H1 (cell line): Measurements from ENCODE around the gene PSMC1. TPM values are rescaled to one million over a fixed set of nuclear protein-coding genes. Genes with fewer than 3 reads are reported as not detected.

Source experiments
- CTCF ChIA-PET: fragments of 300-600 bp; sonication (Branson Sonifier 250); formaldehyde crosslinking; loops from one replicate; lab custom pipeline; 2021; ENCODE audit not compliant: partially characterized antibody; lab: Charles Lee
- POLR2A ChIA-PET: fragments of 300-600 bp; sonication (Branson Sonifier 250); formaldehyde crosslinking; loops from one replicate; lab custom pipeline; 2021; ENCODE audit warnings: inconsistent platforms; ENCODE audit not compliant: partially characterized antibody; lab: Charles Lee
- DNase-seq, 2 experiments: peaks; one replicate each; pipeline versions ENCODE4 v3.0.0 to v3.0.0-alpha.2; 2010 to 2022; ENCODE audit warnings: low spot score in 2 of 2, low read depth in 1 of 2, mixed read lengths in 1 of 2
- FAIRE-seq: peaks from 2 replicates; lab custom pipeline; 2011; peaks lifted over from hg19 to GRCh38; lab: Jason Lieb, UNC
- H2AFZ ChIP-seq: 2 replicates; pipeline ENCODE4 v1.8.1; 2012; ENCODE audit warnings: low read length, inconsistent platforms
- H2AK5ac ChIP-seq: 2 replicates; pipeline ENCODE4 v1.6.1; 2013; ENCODE audit warnings: low read depth, low read length
- H2BK120ac ChIP-seq: replicated peaks from 2 replicates; pipeline ENCODE3; 2013; ENCODE audit warnings: low read depth, low read length, inconsistent platforms
- H2BK12ac ChIP-seq: 2 replicates; pipeline ENCODE4 v1.6.1; 2013; ENCODE audit warnings: low read depth, low read length
- H2BK15ac ChIP-seq: 2 replicates; pipeline ENCODE4 v1.6.1; 2013; ENCODE audit warnings: low read length
- H2BK20ac ChIP-seq: 2 replicates; pipeline ENCODE4 v1.6.1; 2013; ENCODE audit warnings: low read length
- H2BK5ac ChIP-seq: 2 replicates; pipeline ENCODE4 v1.6.1; 2013; ENCODE audit warnings: low read depth, low read length
- H3K14ac ChIP-seq: 2 replicates; pipeline ENCODE4 v1.6.1; 2013; ENCODE audit warnings: inconsistent platforms; ENCODE audit not compliant: insufficient read length
- H3K18ac ChIP-seq: 2 replicates; pipeline ENCODE4 v1.6.1; 2013; ENCODE audit warnings: low read length; ENCODE audit errors: extremely low read depth
- H3K23ac ChIP-seq: 2 replicates; pipeline ENCODE4 v1.6.1; 2013; ENCODE audit warnings: inconsistent platforms; ENCODE audit not compliant: insufficient read length
- H3K23me2 ChIP-seq: 2 replicates; pipeline ENCODE4 v1.6.1; 2013; ENCODE audit warnings: low read depth, low read length
- H3K27ac ChIP-seq: 2 replicates; pipeline ENCODE4 v1.6.1; 2011; ENCODE audit warnings: low read depth, low read length, inconsistent platforms
- H3K27me3 ChIP-seq, 4 experiments: replicated peaks in 1 of 4; 1 replicate in 1 of 4; 2 replicates in 3 of 4; pipeline versions ENCODE4 v1.6.1 to v1.8.1; 2011 to 2013; ENCODE audit warnings: low read length in 3 of 4, mild to moderate bottlenecking in 3 of 4, inconsistent platforms in 2 of 4, mixed read lengths in 2 of 4, moderate library complexity in 1 of 4; ENCODE audit not compliant: control insufficient read depth in 3 of 4, insufficient read depth in 3 of 4; ENCODE audit errors: extremely low read depth in 1 of 4
- H3K36me3 ChIP-seq, 4 experiments: 2 replicates each; pipeline versions ENCODE4 v1.6.1 to v1.8.1; 2011 to 2013; ENCODE audit warnings: mild to moderate bottlenecking in 4 of 4, low read length in 3 of 4, moderate library complexity in 2 of 4, control low read depth in 1 of 4, inconsistent platforms in 1 of 4; ENCODE audit not compliant: insufficient read depth in 4 of 4, control insufficient read depth in 2 of 4
- H3K4ac ChIP-seq: replicated peaks from 2 replicates; pipeline ENCODE3; 2013; ENCODE audit warnings: low read length, low read depth, mixed read lengths, inconsistent platforms; ENCODE audit not compliant: insufficient read length
- H3K4me1 ChIP-seq, 4 experiments: replicated peaks in 1 of 4; 1 replicate in 1 of 4; 2 replicates in 3 of 4; pipeline versions ENCODE4 v1.6.1 to v1.8.1; 2011 to 2013; ENCODE audit warnings: low read length in 3 of 4, inconsistent platforms in 2 of 4, mixed read lengths in 1 of 4; ENCODE audit not compliant: insufficient read depth in 4 of 4, control insufficient read depth in 3 of 4
- H3K4me2 ChIP-seq, 2 experiments: 2 replicates each; pipeline versions ENCODE4 v1.6.1 to v1.8.1; 2011 to 2013; ENCODE audit warnings: low read depth in 2 of 2, low read length in 2 of 2, control low read depth in 1 of 2, inconsistent platforms in 1 of 2, mild to moderate bottlenecking in 1 of 2; ENCODE audit not compliant: insufficient read depth in 1 of 2
- H3K4me3 ChIP-seq, 4 experiments: fragments of 200-600, 300-600 bp in 1 of 4; sonication (generic), shearing (Covaris generic), sonication (Bioruptor Twin) in 1 of 4; 2 replicates each; pipeline versions ENCODE4 v1.5.1 to v1.8.1; 2011 to 2016; ENCODE audit warnings: low read length in 4 of 4, low read depth in 3 of 4, control low read depth in 2 of 4, inconsistent platforms in 2 of 4, mild to moderate bottlenecking in 2 of 4, mixed read lengths in 1 of 4, moderate library complexity in 1 of 4; ENCODE audit not compliant: insufficient read depth in 2 of 4; ENCODE audit errors: extremely low read depth in 1 of 4
- H3K56ac ChIP-seq: replicated peaks from 2 replicates; pipeline ENCODE3; 2013; ENCODE audit warnings: low read depth, mild to moderate bottlenecking, mixed read lengths, low read length, inconsistent platforms; ENCODE audit not compliant: insufficient read length
- H3K79me1 ChIP-seq: 2 replicates; pipeline ENCODE4 v1.6.1; 2013; ENCODE audit warnings: low read depth, low read length, control low read depth
- H3K79me2 ChIP-seq, 2 experiments: 2 replicates each; pipeline versions ENCODE4 v1.6.1 to v1.8.1; 2012 to 2013; ENCODE audit warnings: low read length in 2 of 2, mild to moderate bottlenecking in 2 of 2, inconsistent platforms in 1 of 2; ENCODE audit not compliant: insufficient read depth in 2 of 2, control insufficient read depth in 1 of 2
- H3K9ac ChIP-seq, 4 experiments: replicated peaks in 1 of 4; 1 replicate in 1 of 4; 2 replicates in 3 of 4; pipeline versions ENCODE4 v1.6.1 to v1.8.1; 2011 to 2013; ENCODE audit warnings: low read depth in 3 of 4, low read length in 3 of 4, control low read depth in 2 of 4, mild to moderate bottlenecking in 2 of 4, moderate library complexity in 2 of 4, inconsistent platforms in 1 of 4; ENCODE audit errors: extremely low read depth in 1 of 4
- H3K9me3 ChIP-seq, 2 experiments: 2 replicates each; pipeline versions ENCODE4 v1.6.1 to v1.8.1; 2012 to 2013; ENCODE audit warnings: mild to moderate bottlenecking in 2 of 2, moderate library complexity in 2 of 2, control low read depth in 1 of 2, inconsistent platforms in 1 of 2, low read depth in 1 of 2, low read length in 1 of 2, mixed read lengths in 1 of 2; ENCODE audit not compliant: insufficient read depth in 2 of 2
- H4K20me1 ChIP-seq, 2 experiments: replicated peaks in 1 of 2; 2 replicates each; pipeline versions ENCODE3 to v1.8.1; 2011 to 2013; ENCODE audit warnings: inconsistent platforms in 2 of 2, low read length in 2 of 2, mild to moderate bottlenecking in 1 of 2; ENCODE audit not compliant: insufficient read depth in 2 of 2, control insufficient read depth in 1 of 2
- H4K5ac ChIP-seq: 2 replicates; pipeline ENCODE4 v1.6.1; 2013; ENCODE audit warnings: low read length, low read depth, mixed read lengths, inconsistent platforms; ENCODE audit not compliant: insufficient read length
- H4K8ac ChIP-seq: 2 replicates; pipeline ENCODE4 v1.8.0; 2013; ENCODE audit warnings: mild to moderate bottlenecking, moderate library complexity, low read length, inconsistent platforms; ENCODE audit not compliant: insufficient read depth; ENCODE audit errors: extremely low read depth
- H4K91ac ChIP-seq: replicated peaks from 2 replicates; pipeline ENCODE3; 2013; ENCODE audit warnings: low read length, mixed read lengths, inconsistent platforms; ENCODE audit not compliant: insufficient read length
- FOSL1 ChIP-seq: IDR thresholded peaks from 2 replicates; pipeline ENCODE4 v1.6.1; 2011; ENCODE audit warnings: mild to moderate bottlenecking, low read depth, low read length, moderate library complexity; ENCODE audit not compliant: insufficient read depth
- HDAC6 ChIP-seq: IDR thresholded peaks from one replicate; pipeline ENCODE4 v1.7.1; 2012; ENCODE audit warnings: low read depth, mild to moderate bottlenecking, inconsistent platforms, low read length, moderate library complexity
- KDM4A ChIP-seq: IDR thresholded peaks from one replicate; pipeline ENCODE4 v1.7.1; 2012; ENCODE audit warnings: low read depth, mild to moderate bottlenecking, moderate library complexity, low read length, inconsistent platforms; ENCODE audit not compliant: severe bottlenecking
- MAX ChIP-seq: IDR thresholded peaks from 2 replicates; pipeline ENCODE4 v1.6.1; 2012; ENCODE audit warnings: inconsistent platforms
- POLR2A ChIP-seq, 2 experiments: IDR thresholded peaks; 1 replicate in 1 of 2; 2 replicates in 1 of 2; pipeline ENCODE4 v1.6.1; 2011; ENCODE audit warnings: low read depth in 2 of 2, low read length in 2 of 2, mild to moderate bottlenecking in 2 of 2; ENCODE audit errors: control extremely low read depth in 1 of 2
- POU5F1 ChIP-seq: IDR thresholded peaks from 2 replicates; pipeline ENCODE4 v1.6.1; 2011; ENCODE audit warnings: low read depth, mild to moderate bottlenecking, low read length, moderate library complexity
- RNF2 ChIP-seq: fragments of 200-900, 300-1000 bp; sonication (generic); IDR thresholded peaks from 2 replicates; pipeline ENCODE4 v1.7.1; 2016; ENCODE audit warnings: borderline replicate concordance, low read depth, mild to moderate bottlenecking, antibody characterized with exemption, low read length; ENCODE audit not compliant: poor library complexity, severe bottlenecking; ENCODE audit errors: missing control alignments
- SIX5 ChIP-seq: IDR thresholded peaks from 2 replicates; pipeline ENCODE4 v1.6.1; 2011; ENCODE audit warnings: mild to moderate bottlenecking, low read depth, low read length
- USF2 ChIP-seq: IDR thresholded peaks from 2 replicates; pipeline ENCODE4 v1.6.1; 2011; ENCODE audit warnings: low read length, improper control_type of control experiment
- YY1 ChIP-seq: IDR thresholded peaks from 2 replicates; pipeline ENCODE4 v1.6.1; 2011; ENCODE audit warnings: low read depth, mild to moderate bottlenecking, low read length
- WGBS, 2 experiments: shearing (Covaris generic) in 1 of 2; methylation state at CpG; one replicate each; pipeline versions ENCODE4 v1.1.6 to v1.1.7; 2013 to 2015; ENCODE audit warnings: low lambda C conversion rate in 2 of 2, mixed read lengths in 2 of 2, inconsistent platforms in 1 of 2, low coverage in 1 of 2, missing lambda C conversion rate in 1 of 2; ENCODE audit not compliant: insufficient replicate concordance in 2 of 2, insufficient coverage in 1 of 2, insufficient read length in 1 of 2; ENCODE audit errors: extremely low coverage in 1 of 2, missing lambda C conversion rate in 1 of 2; 5-methylcytosine and 5-hydroxymethylcytosine counted together
- polyA plus RNA-seq, 7 experiments: library from polyadenylated mRNA; depleted of rRNA in 3 of 7; stranded (reverse) in 5 of 7; unstranded in 2 of 7; fragments of >200 nt in 5 of 7; fragments of 200-250 nt in 2 of 7; gene quantifications; 1 replicate in 5 of 7; 2 replicates in 1 of 7; 4 replicates in 1 of 7; pipeline versions ENCODE4 v1.2.1 to v1.2.3, GENCODE V29; 2011 to 2013; ENCODE audit warnings: missing spikeins in 2 of 7, mixed read lengths in 2 of 7
- total RNA-seq: library from RNA; stranded (reverse); fragmentation: NEBNext Ultra II Directional; extraction: Animal tissue kit (Norgen Biotek cat#: 25700); gene quantifications from 2 replicates; pipeline ENCODE4 v1.2.1, GENCODE V29; 2021

PSMC1 gene
- total and polyA plus RNA-seq, 2 of the 8 experiments (the other 6 are each of a cell fraction or from before 2014, with no cell fraction given), result 46.2 to 99.6 TPM

- Histone ChIP-seq H3K9ac (0 out of 7 replicates have a peak overlapping the region, but pooled peaks of 1 of the 4 experiments have one; percentile 3), H3K27me3 (no peaks in the 10 kb centered on the region), H3K23ac (no peak overlapping the region), H2BK12ac (no peak overlapping the region), H3K4me2 (peak overlapping the region; percentile 59 to 65), H3K56ac (no peak overlapping the region), H2AFZ (no peak overlapping the region), H4K8ac (no peak overlapping the region), H3K4me1 (peaks cover 5 to 21% (median 16%) of the 10 kb centered on the region in 4 experiments; a peak in 6 of 7 replicates), H2BK5ac (no peak overlapping the region), H4K20me1 (no peaks in the 10 kb centered on the region), H2BK15ac (no peak overlapping the region), H3K36me3 (peaks cover 0 to 9% (median 2%) of the 10 kb centered on the region in 4 experiments; a peak in 2 of 8 replicates), H3K14ac (no peak overlapping the region), H3K23me2 (no peaks in the 10 kb centered on the region), H4K5ac (peak overlapping the region; percentile 70), H2BK120ac (no peak overlapping the region), H3K79me2 (no peaks in the 10 kb centered on the region), H2AK5ac (no peak overlapping the region), H4K91ac (no peak overlapping the region), H3K4me3 (peak overlapping the region in 2 of 4 experiments; percentile 10 to 35; a peak in 3 of 8 replicates), H3K18ac (no peak overlapping the region; the same call in 1 of the 2 replicates), H3K9me3 (peaks cover 0 to 5% of the 10 kb centered on the region in 2 experiments; a peak in 2 of 4 replicates), H3K79me1 (no peaks in the 10 kb centered on the region), H2BK20ac (no peak overlapping the region), H3K4ac (no peak overlapping the region), H3K27ac (peak overlapping the region; percentile 44; the same call in 1 of the 2 replicates)
- POLR2A ChIA-PET, result interaction anchor here (1.1 to 2.0 kb wide), 3 partner anchors 11 to 95 kb away, joined by 3 to 6 read pairs (median 5); partner anchors contain the start of gene CALM1
- DNase-seq, result no peak
- 62% methylated on average over 10 of the region's 10 CpGs; no CpG with 5 or more reads in 1 of the 2 experiments for WGBS, 2 experiments
- CTCF ChIA-PET, result interaction anchor here (0.6 to 1.7 kb wide), 7 partner anchors 12 to 1290 kb away, joined by 3 to 12 read pairs (median 4); no protein-coding TSS in a partner anchor
- no peak for FAIRE-seq
- TF ChIP-seq SIX5, result peak; percentile 15; the same call in 1 of the 2 replicates
- no peak for TF ChIP-seq FOSL1
- TF ChIP-seq YY1, result peak; percentile 90
- TF ChIP-seq RNF2, result no peak
- TF ChIP-seq POLR2A (IDR thresholded peaks at IDR 0.05; ENCODE audit: control extremely low read depth in 1 of 2, low read depth in 2 of 2, low read length in 2 of 2), result no peak
- no peak for TF ChIP-seq HDAC6
- TF ChIP-seq USF2, result no peak
- no peak for TF ChIP-seq POU5F1
- no peak for TF ChIP-seq MAX
- no peak for TF ChIP-seq KDM4A
Observed at GRCh38 chr14:90302529-90303303, 46.4 kb downstream of the PSMC1 start.
